ENCODE results near the gene PI16. TPM values are rescaled to one million over a fixed set of nuclear protein-coding genes. Genes with fewer than 3 reads are reported as not detected.
"Not testable (repeated sequence)": the region's sequence is repeated elsewhere in the genome, so short reads cannot be mapped to it uniquely, and the experiment has no call there.

The PI16 gene
- total and polyA plus RNA-seq, 5 experiments from 2014 or later = 0.65 to 6.4 (median 1.2) TPM

- DNase-seq (no peak), ATAC-seq (no peak)
- Mint-ChIP-seq H3K4me3 (peak overlapping the region in 1 of 10 donors; percentile 5), H3K9me3 (no peaks in the 10 kb centered on the region), H3K36me3 (peaks cover 0 to 59% (median 13%) of the 10 kb centered on the region in 3 donors), H3K4me1 (peaks cover 25 to 42% (median 33%) of the 10 kb centered on the region in 4 donors), H3K27ac (peak overlapping the region in 7 of 10 donors; percentile 5 to 89 (median 23)), H3K27me3 (no peaks in the 10 kb centered on the region)
- POLR2A ChIA-PET = no interaction called here
These were observed 25.6 kb downstream of the PI16 start for GRCh38 chr6:36980129-36980528.

- H3K27me3 Mint-ChIP-seq = no peaks in the 10 kb centered on the region
- POLR2A ChIA-PET = interaction anchor here (0.7 kb wide), 1 partner anchor 96 kb away, joined by 3 read pairs; no protein-coding TSS in a partner anchor
These were observed 26.5 kb downstream of the PI16 start for GRCh38 chr6:36980876-36981619.

GRCh38 chr6:36983538-36983937, 29.0 kb downstream of the PI16 start:
- no peak overlapping the region for H3K4me3 Mint-ChIP-seq
- no peak overlapping the region for H3K27ac Mint-ChIP-seq
- no peak for DNase-seq
- peaks cover 0 to 27% (median 4%) of the 10 kb centered on the region in 3 donors for H3K36me3 Mint-ChIP-seq
- H3K4me1 Mint-ChIP-seq = peaks cover 35 to 52% (median 47%) of the 10 kb centered on the region in 4 donors
- POLR2A ChIA-PET = interaction anchor here (1.9 kb wide), 1 partner anchor 19 kb away, joined by 4 read pairs; no protein-coding TSS in a partner anchor
- H3K27me3 Mint-ChIP-seq = no peaks in the 10 kb centered on the region
- no peaks in the 10 kb centered on the region for H3K9me3 Mint-ChIP-seq
- no peak for ATAC-seq

More at GRCh38 chr6:36980876-36981619, 26.5 kb downstream of the PI16 start:
- Mint-ChIP-seq H3K4me3 (no peak overlapping the region), H3K4me1 (peaks cover 25 to 42% (median 33%) of the 10 kb centered on the region in 4 donors), H3K36me3 (peaks cover 0 to 50% (median 8%) of the 10 kb centered on the region in 3 donors), H3K27ac (peak overlapping the region in 8 of 10 donors; percentile 17 to 89 (median 66)), H3K9me3 (no peaks in the 10 kb centered on the region)
- DNase-seq = no peak
- ATAC-seq = no peak

GRCh38 chr6:36984581-36985416, 30.3 kb downstream of the PI16 start:
- Mint-ChIP-seq H3K4me1 (peaks cover 27 to 43% (median 37%) of the 10 kb centered on the region in 4 donors), H3K36me3 (peaks cover 0 to 17% (median 4%) of the 10 kb centered on the region in 3 donors), H3K27me3 (no peaks in the 10 kb centered on the region), H3K4me3 (no peak overlapping the region), H3K27ac (no peak overlapping the region), H3K9me3 (no peaks in the 10 kb centered on the region)
- DNase-seq = peak in 8 of 10 donors; percentile 29 to 78 (median 54)
- ATAC-seq = peak in 1 of 2 donors; percentile 41
- POLR2A ChIA-PET = interaction anchor here (1.7 to 3.1 kb wide), 7 partner anchors 8 to 109 kb away, joined by 4 to 30 read pairs (median 11); partner anchors contain the start of genes C6orf89 and PPIL1

GRCh38 chr6:36985417-36985807, 30.9 kb downstream of the PI16 start:
- Mint-ChIP-seq H3K4me1 (peaks cover 24 to 37% (median 31%) of the 10 kb centered on the region in 4 donors), H3K27me3 (no peaks in the 10 kb centered on the region), H3K27ac (no peak overlapping the region), H3K4me3 (no peak overlapping the region), H3K36me3 (peaks cover 0 to 14% (median 4%) of the 10 kb centered on the region in 3 donors), H3K9me3 (no peaks in the 10 kb centered on the region)
- no peak for DNase-seq
- ATAC-seq = no peak
- POLR2A ChIA-PET = interaction anchor here (0.7 to 3.1 kb wide), 21 partner anchors 9 to 1064 kb away, joined by 3 to 30 read pairs (median 6); partner anchors contain the start of genes C6orf89, FGD2, PIM1 and PPIL1

- POLR2A ChIA-PET = interaction anchor here (0.7 to 3.1 kb wide), 23 partner anchors 9 to 1064 kb away, joined by 3 to 30 read pairs (median 6); partner anchors contain the start of genes C6orf89, FGD2, PIM1 and PPIL1
- DNase-seq = peak; percentile 79 to 97 (median 90)
- ATAC-seq = peak; percentile 85 to 94
- no peaks in the 10 kb centered on the region for H3K9me3 Mint-ChIP-seq
- peaks cover 0 to 10% (median 4%) of the 10 kb centered on the region in 3 donors for H3K36me3 Mint-ChIP-seq
- H3K27me3 Mint-ChIP-seq = no peaks in the 10 kb centered on the region
- peak within 1 kb of the TSS in 9 of 10 donors; percentile 92 to 100 (median 99) for H3K4me3 Mint-ChIP-seq
- peaks cover 19 to 30% (median 25%) of the 10 kb centered on the region in 4 donors for H3K4me1 Mint-ChIP-seq
- peak within 1 kb of the TSS; percentile 94 to 99 (median 97) for H3K27ac Mint-ChIP-seq
These were observed 31.5 kb downstream of the PI16 start, which contains the start of gene MTCH1 for GRCh38 chr6:36985808-36986703. Gene MTCH1 (minus strand): TSS chr6:36986196. CDS start chr6:36986173, 23 bp downstream.

- H3K27me3 Mint-ChIP-seq = peaks cover 0 to 3% (median 0%) of the 10 kb centered on the region in 5 donors
- H3K4me1 Mint-ChIP-seq = peaks cover 14 to 24% (median 20%) of the 10 kb centered on the region in 4 donors
- peaks cover 0 to 5% (median 4%) of the 10 kb centered on the region in 3 donors for H3K36me3 Mint-ChIP-seq
- H3K9me3 Mint-ChIP-seq = no peaks in the 10 kb centered on the region
- peak overlapping the region in 9 of 10 donors; percentile 92 to 100 (median 99) for H3K4me3 Mint-ChIP-seq
- peak overlapping the region; percentile 94 to 99 (median 97) for H3K27ac Mint-ChIP-seq
- peak; percentile 31 to 37 for ATAC-seq
- POLR2A ChIA-PET = interaction anchor here (1.0 to 3.1 kb wide), 19 partner anchors 10 to 1065 kb away, joined by 3 to 30 read pairs (median 6); partner anchors contain the start of genes C6orf89, FGD2, PIM1 and PPIL1
- DNase-seq = no peak
These were observed 32.1 kb downstream of the PI16 start for GRCh38 chr6:36986704-36987047.

GRCh38 chr6:36989264-36989663, 34.7 kb downstream of the PI16 start:
- peaks cover 0 to 4% (median 0%) of the 10 kb centered on the region in 3 donors for H3K36me3 Mint-ChIP-seq

GRCh38 chr6:36990401-36990800, 35.9 kb downstream of the PI16 start:
- H3K27ac Mint-ChIP-seq, H3K9me3 Mint-ChIP-seq, H3K36me3 Mint-ChIP-seq, DNase-seq, H3K4me3 Mint-ChIP-seq, ATAC-seq, H3K27me3 Mint-ChIP-seq, POLR2A ChIA-PET: not testable (repeated sequence)
- peaks cover 9 to 15% (median 13%) of the 10 kb centered on the region in 4 donors for H3K4me1 Mint-ChIP-seq

More at GRCh38 chr6:36989264-36989663, 34.7 kb downstream of the PI16 start:
- Mint-ChIP-seq H3K4me3 (no peak overlapping the region), H3K9me3 (no peaks in the 10 kb centered on the region), H3K27ac (peak overlapping the region in 1 of 10 donors; percentile 29), H3K4me1 (peaks cover 9 to 15% (median 13%) of the 10 kb centered on the region in 4 donors), H3K27me3 (peaks cover 0 to 3% (median 2%) of the 10 kb centered on the region in 5 donors)
- DNase-seq (no peak), ATAC-seq (no peak)
- POLR2A ChIA-PET = interaction anchor here (0.6 kb wide), 1 partner anchor 363 kb away, joined by 3 read pairs; no protein-coding TSS in a partner anchor

- POLR2A ChIA-PET = no interaction called here
- no peaks in the 10 kb centered on the region for H3K9me3 Mint-ChIP-seq
These were observed 43.5 kb downstream of the PI16 start for GRCh38 chr6:36997811-36998722.

More at GRCh38 chr6:36997811-36998722, 43.5 kb downstream of the PI16 start:
- peak overlapping the region in 2 of 10 donors; percentile 21 to 72 for H3K27ac Mint-ChIP-seq
- ATAC-seq (no peak), DNase-seq (no peak)
- peaks cover 0 to 16% (median 1%) of the 10 kb centered on the region in 4 donors for H3K4me1 Mint-ChIP-seq
- H3K27me3 Mint-ChIP-seq = peaks cover 2 to 15% (median 5%) of the 10 kb centered on the region in 5 donors
- H3K36me3 Mint-ChIP-seq = no peaks in the 10 kb centered on the region
- H3K4me3 Mint-ChIP-seq = no peak overlapping the region
